ENCODE data around the gene FHIT. TPM values are rescaled to one million over a fixed set of nuclear protein-coding genes. Genes with fewer than 3 reads are reported as not detected.
"Not testable (repeated sequence)": the region's sequence is repeated elsewhere in the genome, so short reads cannot be mapped to it uniquely, and the experiment has no call there.

FHIT gene
- polyA plus RNA-seq, 1 of the 3 experiments (the other 2 are of a cell fraction): 0.41 TPM

GRCh38 chr3:61194892-61195538, 56.2 kb downstream of the FHIT start:
- Histone ChIP-seq H3K27me3 (ENCODE audit: insufficient read depth) (no peaks in the 10 kb centered on the region), H3K27ac (ENCODE audit: low read depth in 2 of 2, low read length in 1 of 2) (no peak overlapping the region), H3K9ac (no peak overlapping the region), H2AFZ (ENCODE audit: low read depth) (no peak overlapping the region), H3K36me3 (replicated peaks in 1 of 2; ENCODE audit: control insufficient read depth in 1 of 2, insufficient read depth in 2 of 2, low read length in 1 of 2) (no peaks in the 10 kb centered on the region), H3K4me3 (ENCODE audit: low read depth in 2 of 2, low read length in 1 of 2) (no peak overlapping the region), H4K20me1 (ENCODE audit: insufficient read depth) (no peaks in the 10 kb centered on the region), H3K9me2 (no peaks in the 10 kb centered on the region), H3K4me2 (no peak overlapping the region), H3K9me3 (no peaks in the 10 kb centered on the region), H3K79me2 (ENCODE audit: insufficient read depth) (no peaks in the 10 kb centered on the region), H3K4me1 (ENCODE audit: control insufficient read depth in 1 of 2, insufficient read depth in 2 of 2, low read depth in 1 of 2, low read length in 1 of 2) (no peaks in the 10 kb centered on the region), H3F3A (replicated peaks; ENCODE audit: insufficient read depth) (no peaks in the 10 kb centered on the region)
- ChIA-PET POLR2A (no interaction called here), CTCF (interaction anchor here (0.6 kb wide), 1 partner anchor 22 kb away, joined by 3 read pairs; no protein-coding TSS in a partner anchor)
- 68% methylated on average over 4 of the region's 4 CpGs for WGBS (ENCODE audit: low lambda C conversion rate)
- TF ChIP-seq PBX3 (IDR thresholded peaks at IDR 0.05) (no peak), NRF1 (IDR thresholded peaks at IDR 0.05; ENCODE audit: low read depth, low read length) (no peak), RCOR1 (IDR thresholded peaks at IDR 0.05; ENCODE audit: low read length) (no peak), SMC3 (IDR thresholded peaks at IDR 0.05; ENCODE audit: low read depth, low read length) (no peak), ELF1 (IDR thresholded peaks at IDR 0.05) (no peak)
- DNase-seq: no peak

DNA sequence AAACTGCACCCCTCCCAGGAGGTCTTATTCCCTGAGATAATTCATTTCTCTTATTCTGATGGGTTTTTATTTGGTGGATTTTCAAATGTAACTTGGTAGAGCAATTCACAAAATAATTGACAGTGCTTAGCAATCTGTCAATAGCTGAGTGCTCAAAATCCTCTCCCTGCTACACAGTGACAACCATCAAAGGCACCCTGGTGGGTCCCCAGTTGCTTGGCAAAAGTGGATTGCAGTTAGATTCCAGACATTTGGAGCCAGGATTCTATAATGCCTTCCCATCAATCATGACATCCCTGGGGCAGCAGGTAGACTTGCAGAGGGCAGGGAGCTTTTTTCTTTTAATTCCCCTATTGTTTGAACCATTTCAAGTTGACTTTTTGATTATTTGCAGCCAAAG, 59.0 kb downstream of the FHIT start:
- Histone ChIP-seq H3K79me2 (ENCODE audit: insufficient read depth) (no peaks in the 10 kb centered on the region), H2AFZ (ENCODE audit: low read depth) (no peak overlapping the region), H3F3A (replicated peaks; ENCODE audit: insufficient read depth) (no peaks in the 10 kb centered on the region), H3K9me2 (no peaks in the 10 kb centered on the region), H3K4me1 (ENCODE audit: control insufficient read depth in 1 of 2, insufficient read depth in 2 of 2, low read depth in 1 of 2, low read length in 1 of 2) (no peaks in the 10 kb centered on the region), H3K4me3 (ENCODE audit: low read depth in 2 of 2, low read length in 1 of 2) (no peak overlapping the region), H3K9ac (no peak overlapping the region), H3K4me2 (no peak overlapping the region), H3K27ac (ENCODE audit: low read depth in 2 of 2, low read length in 1 of 2) (no peak overlapping the region), H3K36me3 (replicated peaks in 1 of 2; ENCODE audit: control insufficient read depth in 1 of 2, insufficient read depth in 2 of 2, low read length in 1 of 2) (no peaks in the 10 kb centered on the region), H4K20me1 (ENCODE audit: insufficient read depth) (no peaks in the 10 kb centered on the region), H3K9me3 (no peaks in the 10 kb centered on the region), H3K27me3 (ENCODE audit: insufficient read depth) (no peaks in the 10 kb centered on the region)
- POLR2A ChIA-PET: no interaction called here
- CTCF ChIA-PET: no interaction called here
- TF ChIP-seq ELF1 (IDR thresholded peaks at IDR 0.05) (no peak), JUND (IDR thresholded peaks at IDR 0.05) (no peak), USF1 (IDR thresholded peaks at IDR 0.05; ENCODE audit: borderline replicate concordance, low read depth) (no peak)
- no peak for DNase-seq

- H3K4me2 ChIP-seq; H3K9ac ChIP-seq; H3K4me1 ChIP-seq (ENCODE audit: control insufficient read depth in 1 of 2, insufficient read depth in 2 of 2, low read depth in 1 of 2, low read length in 1 of 2); H3K9me2 ChIP-seq; POLR2A ChIA-PET; H3F3A ChIP-seq (replicated peaks; ENCODE audit: insufficient read depth); H3K36me3 ChIP-seq (replicated peaks in 1 of 2; ENCODE audit: control insufficient read depth in 1 of 2, insufficient read depth in 2 of 2, low read length in 1 of 2); H2AFZ ChIP-seq (ENCODE audit: low read depth); H3K4me3 ChIP-seq (ENCODE audit: low read depth in 2 of 2, low read length in 1 of 2); DNase-seq; H4K20me1 ChIP-seq (ENCODE audit: insufficient read depth); H3K27me3 ChIP-seq (ENCODE audit: insufficient read depth); CTCF ChIA-PET; H3K27ac ChIP-seq (ENCODE audit: low read depth in 2 of 2, low read length in 1 of 2); H3K9me3 ChIP-seq; H3K79me2 ChIP-seq (ENCODE audit: insufficient read depth): not testable (repeated sequence)
- WGBS (ENCODE audit: low lambda C conversion rate): 83% methylated on average over 1 of the region's 1 CpG
These were observed 61.0 kb downstream of the FHIT start for GRCh38 chr3:61190205-61190604.
